Progenitor cell of endocrine pancreas (in vitro differentiated cells): Measurements from ENCODE around the gene COL6A3. TPM values are rescaled to one million over a fixed set of nuclear protein-coding genes. Genes with fewer than 3 reads are reported as not detected.

Source experiments
- DNase-seq: peaks from one replicate; pipeline ENCODE4 v3.0.0; 2021; ENCODE audit warnings: low spot score; ENCODE audit not compliant: unreplicated experiment
- H3K27ac Mint-ChIP-seq: 2 replicates; pipeline ENCODE4 v1.8.0; 2021; ENCODE audit warnings: mild to moderate bottlenecking, moderate library complexity, mixed read lengths
- H3K27me3 Mint-ChIP-seq: 2 replicates; pipeline ENCODE4 v1.8.0; 2021; ENCODE audit warnings: mixed read lengths
- H3K36me3 Mint-ChIP-seq: 2 replicates; pipeline ENCODE4 v1.8.0; 2022; ENCODE audit warnings: mixed read lengths; ENCODE audit not compliant: insufficient read depth
- H3K4me1 Mint-ChIP-seq: 2 replicates; pipeline ENCODE4 v1.8.0; 2021; ENCODE audit warnings: low read depth, mixed read lengths
- H3K4me3 Mint-ChIP-seq: 2 replicates; pipeline ENCODE4 v1.8.0; 2021; ENCODE audit warnings: low read depth, mild to moderate bottlenecking, moderate library complexity, mixed read lengths
- H3K9me3 Mint-ChIP-seq: 2 replicates; pipeline ENCODE4 v1.8.0; 2021; ENCODE audit warnings: low read depth, mixed read lengths
- CTCF ChIP-seq: fragments of 200-600 bp; sonication (generic); IDR thresholded peaks from one replicate; pipeline ENCODE4 v1.5.0; 2021; ENCODE audit warnings: antibody characterized with exemption, mild to moderate bottlenecking; ENCODE audit not compliant: unreplicated experiment
- total RNA-seq: library from RNA; stranded (reverse); gene quantifications from 2 replicates; pipeline ENCODE4 v1.2.1, GENCODE V29; 2021

Gene COL6A3
- total RNA-seq, 1 donor from 2014 or later = 1.0 TPM

- Mint-ChIP-seq H3K4me1 (peaks cover 7% of the 10 kb centered on the region), H3K36me3 (no peaks in the 10 kb centered on the region), H3K9me3 (no peaks in the 10 kb centered on the region), H3K27me3 (peaks cover 53% of the 10 kb centered on the region), H3K27ac (no peak overlapping the region), H3K4me3 (no peak overlapping the region)
- TF ChIP-seq CTCF = no peak
- DNase-seq = no peak
These were observed 61.6 kb downstream of the COL6A3 start for GRCh38 chr2:237352279-237352845.

- DNase-seq = no peak
- H3K36me3 Mint-ChIP-seq = no peaks in the 10 kb centered on the region
- H3K4me3 Mint-ChIP-seq = no peak overlapping the region
- H3K27me3 Mint-ChIP-seq = peaks cover 52% of the 10 kb centered on the region
- peaks cover 7% of the 10 kb centered on the region for H3K4me1 Mint-ChIP-seq
- no peak for TF ChIP-seq CTCF
- H3K27ac Mint-ChIP-seq = no peak overlapping the region
- no peaks in the 10 kb centered on the region for H3K9me3 Mint-ChIP-seq
These were observed 62.2 kb downstream of the COL6A3 start for GRCh38 chr2:237351796-237352195.

GRCh38 chr2:237351046-237351445 lies 62.9 kb downstream of the COL6A3 start:
- peaks cover 52% of the 10 kb centered on the region for H3K27me3 Mint-ChIP-seq
- no peaks in the 10 kb centered on the region for H3K9me3 Mint-ChIP-seq
- peaks cover 7% of the 10 kb centered on the region for H3K4me1 Mint-ChIP-seq
- no peak for DNase-seq
- no peak overlapping the region for H3K27ac Mint-ChIP-seq
- no peak overlapping the region for H3K4me3 Mint-ChIP-seq
- no peak for TF ChIP-seq CTCF
- no peaks in the 10 kb centered on the region for H3K36me3 Mint-ChIP-seq

GRCh38 chr2:237350597-237350996 lies 63.4 kb downstream of the COL6A3 start:
- Mint-ChIP-seq H3K4me3 (no peak overlapping the region), H3K9me3 (no peaks in the 10 kb centered on the region), H3K27me3 (peaks cover 54% of the 10 kb centered on the region), H3K36me3 (no peaks in the 10 kb centered on the region), H3K4me1 (peaks cover 7% of the 10 kb centered on the region), H3K27ac (no peak overlapping the region)
- DNase-seq = no peak
- no peak for TF ChIP-seq CTCF

- Mint-ChIP-seq H3K4me3 (no peak overlapping the region), H3K9me3 (no peaks in the 10 kb centered on the region), H3K4me1 (peaks cover 5% of the 10 kb centered on the region), H3K27me3 (peaks cover 56% of the 10 kb centered on the region), H3K27ac (no peak overlapping the region), H3K36me3 (no peaks in the 10 kb centered on the region)
- TF ChIP-seq CTCF = no peak
- no peak for DNase-seq
These were observed 63.9 kb downstream of the COL6A3 start for GRCh38 chr2:237350070-237350469.
